ENCODE results near the gene CLEC4M.

The CLEC4M gene

DNA sequence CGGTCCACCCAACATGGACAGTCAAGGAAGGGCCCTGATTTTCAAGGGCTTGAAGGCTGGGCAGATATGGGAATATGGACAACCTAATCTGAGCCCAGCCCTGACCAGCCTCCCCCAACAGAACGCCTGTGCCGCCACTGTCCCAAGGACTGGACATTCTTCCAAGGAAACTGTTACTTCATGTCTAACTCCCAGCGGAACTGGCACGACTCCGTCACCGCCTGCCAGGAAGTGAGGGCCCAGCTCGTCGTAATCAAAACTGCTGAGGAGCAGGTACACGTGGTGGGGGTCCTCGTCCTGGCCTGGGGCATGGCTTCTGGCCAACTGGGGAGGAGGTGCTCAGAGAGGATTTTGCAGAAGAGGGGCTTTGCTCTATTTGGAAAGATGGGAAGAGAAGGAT is 3.5 kb downstream of the CLEC4M start:
- H3K27me3 ChIP-seq (ENCODE audit: insufficient read depth, low read depth, severe bottlenecking), result no peaks in the 10 kb centered on the region
- H3K9me3 ChIP-seq (ENCODE audit: severe bottlenecking), result no peaks in the 10 kb centered on the region
- no peak for DNase-seq
- H3K4me3 ChIP-seq (ENCODE audit: low read depth, low read length), result no peak overlapping the region
- no peak overlapping the region for H3K27ac ChIP-seq
- H3K36me3 ChIP-seq, result no peaks in the 10 kb centered on the region
- TF ChIP-seq, protein P1, sequence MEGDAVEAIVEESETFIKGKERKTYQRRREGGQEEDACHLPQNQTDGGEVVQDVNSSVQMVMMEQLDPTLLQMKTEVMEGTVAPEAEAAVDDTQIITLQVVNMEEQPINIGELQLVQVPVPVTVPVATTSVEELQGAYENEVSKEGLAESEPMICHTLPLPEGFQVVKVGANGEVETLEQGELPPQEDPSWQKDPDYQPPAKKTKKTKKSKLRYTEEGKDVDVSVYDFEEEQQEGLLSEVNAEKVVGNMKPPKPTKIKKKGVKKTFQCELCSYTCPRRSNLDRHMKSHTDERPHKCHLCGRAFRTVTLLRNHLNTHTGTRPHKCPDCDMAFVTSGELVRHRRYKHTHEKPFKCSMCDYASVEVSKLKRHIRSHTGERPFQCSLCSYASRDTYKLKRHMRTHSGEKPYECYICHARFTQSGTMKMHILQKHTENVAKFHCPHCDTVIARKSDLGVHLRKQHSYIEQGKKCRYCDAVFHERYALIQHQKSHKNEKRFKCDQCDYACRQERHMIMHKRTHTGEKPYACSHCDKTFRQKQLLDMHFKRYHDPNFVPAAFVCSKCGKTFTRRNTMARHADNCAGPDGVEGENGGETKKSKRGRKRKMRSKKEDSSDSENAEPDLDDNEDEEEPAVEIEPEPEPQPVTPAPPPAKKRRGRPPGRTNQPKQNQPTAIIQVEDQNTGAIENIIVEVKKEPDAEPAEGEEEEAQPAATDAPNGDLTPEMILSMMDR (IDR thresholded peaks at IDR 0.05; ENCODE audit: low read depth, low read length), result no peak

DNA sequence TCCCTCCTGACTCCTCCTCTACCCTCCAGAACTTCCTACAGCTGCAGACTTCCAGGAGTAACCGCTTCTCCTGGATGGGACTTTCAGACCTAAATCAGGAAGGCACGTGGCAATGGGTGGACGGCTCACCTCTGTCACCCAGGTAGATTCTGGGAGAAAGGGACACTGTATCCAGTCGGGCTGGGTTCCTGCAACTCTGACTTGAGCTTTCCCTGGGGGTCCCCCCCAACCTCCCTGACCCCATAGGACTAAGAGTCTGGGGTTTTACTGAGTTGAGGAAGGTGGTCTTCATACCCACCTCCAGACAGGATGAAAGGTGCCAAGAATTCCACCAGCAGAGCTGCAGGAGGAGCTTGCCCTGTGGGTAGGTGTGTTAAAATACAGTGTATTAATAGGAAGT is 4.4 kb downstream of the CLEC4M start:
- no peaks in the 10 kb centered on the region for H3K27me3 ChIP-seq (ENCODE audit: insufficient read depth, low read depth, severe bottlenecking)
- no peaks in the 10 kb centered on the region for H3K36me3 ChIP-seq

DNA sequence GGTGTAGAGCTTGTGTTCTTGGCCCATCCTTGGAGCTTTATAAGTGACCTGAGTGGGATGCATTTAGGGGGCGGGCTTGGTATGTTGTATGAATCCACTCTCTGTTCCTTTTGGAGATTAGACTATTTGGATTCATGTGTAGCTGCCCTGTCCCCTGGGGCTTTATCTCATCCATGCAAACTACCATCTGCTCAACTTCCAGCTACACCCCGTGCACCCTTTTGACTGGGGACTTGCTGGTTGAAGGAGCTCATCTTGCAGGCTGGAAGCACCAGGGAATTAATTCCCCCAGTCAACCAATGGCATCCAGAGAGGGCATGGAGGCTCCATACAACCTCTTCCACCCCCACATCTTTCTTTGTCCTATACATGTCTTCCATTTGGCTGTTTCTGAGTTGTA is 6.1 kb downstream of the CLEC4M start:
- H3K9me3 ChIP-seq (ENCODE audit: severe bottlenecking), result no peaks in the 10 kb centered on the region
- no peak overlapping the region for H3K27ac ChIP-seq
- H3K4me3 ChIP-seq (ENCODE audit: low read depth, low read length), result no peak overlapping the region
- no peaks in the 10 kb centered on the region for H3K27me3 ChIP-seq (ENCODE audit: insufficient read depth, low read depth, severe bottlenecking)
- TF ChIP-seq, protein P1 (IDR thresholded peaks at IDR 0.05; ENCODE audit: low read depth, low read length), result no peak
- no peaks in the 10 kb centered on the region for H3K36me3 ChIP-seq
- peak; percentile 60 for DNase-seq

More for the DNA sequence above, 4.4 kb downstream of the CLEC4M start:
- Histone ChIP-seq H3K4me3 (ENCODE audit: low read depth, low read length) (no peak overlapping the region), H3K27ac (no peak overlapping the region), H3K9me3 (ENCODE audit: severe bottlenecking) (no peaks in the 10 kb centered on the region)
- no peak for DNase-seq
- TF ChIP-seq, protein P1 (IDR thresholded peaks at IDR 0.05; ENCODE audit: low read depth, low read length), result no peak

DNA sequence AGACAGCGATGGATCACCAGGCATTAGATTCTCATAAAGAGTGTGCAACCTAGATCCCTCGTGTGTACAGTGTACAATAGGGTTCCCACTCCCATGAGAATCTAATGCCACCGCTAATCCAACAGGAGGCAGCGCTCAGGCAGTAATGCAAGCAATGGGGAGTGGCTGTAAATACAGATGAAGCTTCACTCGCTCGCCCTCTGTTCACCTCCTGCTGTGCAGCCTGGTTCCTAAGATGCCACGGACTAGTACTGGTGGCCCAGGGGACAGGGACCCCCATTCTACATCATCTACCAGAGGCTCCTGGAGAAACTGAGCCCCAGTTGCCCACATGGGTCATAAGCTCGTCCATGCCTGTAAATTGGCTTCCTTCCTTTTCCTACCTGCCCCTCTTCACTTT is 8.0 kb downstream of the CLEC4M start:
- Histone ChIP-seq H3K27ac (no peak overlapping the region), H3K27me3 (ENCODE audit: insufficient read depth, low read depth, severe bottlenecking) (no peaks in the 10 kb centered on the region), H3K9me3 (ENCODE audit: severe bottlenecking) (no peaks in the 10 kb centered on the region), H3K4me3 (ENCODE audit: low read depth, low read length) (no peak overlapping the region), H3K36me3 (no peaks in the 10 kb centered on the region)
- TF ChIP-seq, protein P1 (IDR thresholded peaks at IDR 0.05; ENCODE audit: low read depth, low read length), result no peak
- no peak for DNase-seq

- no peak overlapping the region for H3K27ac ChIP-seq
- TF ChIP-seq, protein P1 (IDR thresholded peaks at IDR 0.05; ENCODE audit: low read depth, low read length), result no peak
- H3K27me3 ChIP-seq (ENCODE audit: insufficient read depth, low read depth, severe bottlenecking), result no peaks in the 10 kb centered on the region
- H3K4me3 ChIP-seq (ENCODE audit: low read depth, low read length), result no peak overlapping the region
- DNase-seq, result peak; percentile 19
- H3K36me3 ChIP-seq, result no peaks in the 10 kb centered on the region
- no peaks in the 10 kb centered on the region for H3K9me3 ChIP-seq (ENCODE audit: severe bottlenecking)
Observed at GRCh38 chr19:7772752-7773291, 9.8 kb downstream of the CLEC4M start.

GRCh38 chr19:7773841-7774240 is 10.8 kb downstream of the CLEC4M start:
- Histone ChIP-seq H3K4me3 (ENCODE audit: low read depth, low read length) (no peak overlapping the region), H3K36me3 (no peaks in the 10 kb centered on the region), H3K27ac (no peak overlapping the region), H3K27me3 (ENCODE audit: insufficient read depth, low read depth, severe bottlenecking) (no peaks in the 10 kb centered on the region), H3K9me3 (ENCODE audit: severe bottlenecking) (no peaks in the 10 kb centered on the region)
- TF ChIP-seq, protein P1 (IDR thresholded peaks at IDR 0.05; ENCODE audit: low read depth, low read length), result no peak
- no peak for DNase-seq
